ENCODE measurements around the gene SEPTIN6. TPM values are rescaled to one million over a fixed set of nuclear protein-coding genes. Genes with fewer than 3 reads are reported as not detected.

SEPTIN6 gene
- total RNA-seq, 2 donors from 2014 or later: 11.5 to 18.7 TPM

GRCh38 chrX:119677654-119677981 lies 15.3 kb downstream of the SEPTIN6 start:
- H3K36me3 Mint-ChIP-seq (ENCODE audit: low read depth): no peaks in the 10 kb centered on the region
- no peak overlapping the region for H3K4me3 Mint-ChIP-seq
- no peak overlapping the region for H3K9ac ChIP-seq (ENCODE audit: extremely low read depth, low read length, poor library complexity, severe bottlenecking)
- H3K27me3 ChIP-seq (ENCODE audit: control insufficient read depth, insufficient read depth, low read length, poor library complexity, severe bottlenecking): no peaks in the 10 kb centered on the region
- no peak overlapping the region for H3K4me3 ChIP-seq (ENCODE audit: low read length)
- no peak for TF ChIP-seq CTCF (conservative IDR thresholded peaks at IDR 0.05)
- no peak for DNase-seq
- H3K9me3 ChIP-seq (ENCODE audit: control insufficient read depth, low read length): no peaks in the 10 kb centered on the region
- H3K4me1 ChIP-seq (ENCODE audit: control insufficient read depth, insufficient read depth, low read length): peaks cover 4% of the 10 kb centered on the region
- H3K27ac ChIP-seq (ENCODE audit: low read depth, low read length): no peak overlapping the region
- peaks cover 9% of the 10 kb centered on the region for H3K4me1 Mint-ChIP-seq
- no peak overlapping the region for H3K27ac Mint-ChIP-seq
- WGBS, 2 experiments (ENCODE audit: insufficient coverage in 1 of 2, insufficient read length in 1 of 2): 80 to 97% methylated on average over 2 to 5 of the region's 6 CpGs
- H3K36me3 ChIP-seq (ENCODE audit: control insufficient read depth, insufficient read depth, low read length): no peaks in the 10 kb centered on the region
- H3K9me3 Mint-ChIP-seq: peaks cover 55% of the 10 kb centered on the region
- no peaks in the 10 kb centered on the region for H3K27me3 Mint-ChIP-seq (ENCODE audit: insufficient read depth)

GRCh38 chrX:119676949-119677653 lies 15.9 kb downstream of the SEPTIN6 start:
- Histone ChIP-seq H3K27me3 (ENCODE audit: control insufficient read depth, insufficient read depth, low read length, poor library complexity, severe bottlenecking) (no peaks in the 10 kb centered on the region), H3K9me3 (ENCODE audit: control insufficient read depth, low read length) (no peaks in the 10 kb centered on the region), H3K4me3 (ENCODE audit: low read length) (no peak overlapping the region), H3K27ac (ENCODE audit: low read depth, low read length) (no peak overlapping the region), H3K4me1 (ENCODE audit: control insufficient read depth, insufficient read depth, low read length) (peaks cover 4% of the 10 kb centered on the region), H3K36me3 (ENCODE audit: control insufficient read depth, insufficient read depth, low read length) (no peaks in the 10 kb centered on the region), H3K9ac (ENCODE audit: extremely low read depth, low read length, poor library complexity, severe bottlenecking) (no peak overlapping the region)
- WGBS, 2 experiments (ENCODE audit: insufficient coverage in 1 of 2, insufficient read length in 1 of 2): 75 to 100% methylated on average over 1 to 7 of the region's 8 CpGs
- H3K4me1 Mint-ChIP-seq: peaks cover 9% of the 10 kb centered on the region
- H3K9me3 Mint-ChIP-seq: peaks cover 57% of the 10 kb centered on the region
- H3K27ac Mint-ChIP-seq: no peak overlapping the region
- no peaks in the 10 kb centered on the region for H3K27me3 Mint-ChIP-seq (ENCODE audit: insufficient read depth)
- DNase-seq: no peak
- H3K4me3 Mint-ChIP-seq: no peak overlapping the region
- no peaks in the 10 kb centered on the region for H3K36me3 Mint-ChIP-seq (ENCODE audit: low read depth)
- TF ChIP-seq CTCF (conservative IDR thresholded peaks at IDR 0.05): no peak

- no peak for TF ChIP-seq CTCF (conservative IDR thresholded peaks at IDR 0.05)
- Histone ChIP-seq H3K27ac (ENCODE audit: low read depth, low read length) (no peak overlapping the region), H3K9ac (ENCODE audit: extremely low read depth, low read length, poor library complexity, severe bottlenecking) (no peak overlapping the region), H3K9me3 (ENCODE audit: control insufficient read depth, low read length) (no peaks in the 10 kb centered on the region), H3K4me1 (ENCODE audit: control insufficient read depth, insufficient read depth, low read length) (peaks cover 4% of the 10 kb centered on the region), H3K4me3 (ENCODE audit: low read length) (no peak overlapping the region), H3K27me3 (ENCODE audit: control insufficient read depth, insufficient read depth, low read length, poor library complexity, severe bottlenecking) (no peaks in the 10 kb centered on the region), H3K36me3 (ENCODE audit: control insufficient read depth, insufficient read depth, low read length) (no peaks in the 10 kb centered on the region)
- H3K36me3 Mint-ChIP-seq (ENCODE audit: low read depth): no peaks in the 10 kb centered on the region
- H3K9me3 Mint-ChIP-seq: peaks cover 66% of the 10 kb centered on the region
- peaks cover 4% of the 10 kb centered on the region for H3K4me1 Mint-ChIP-seq
- no peak for DNase-seq
- H3K4me3 Mint-ChIP-seq: no peak overlapping the region
- WGBS, 2 experiments (ENCODE audit: insufficient coverage in 1 of 2, insufficient read length in 1 of 2): 89 to 97% methylated on average over 3 to 8 of the region's 8 CpGs
- no peak overlapping the region for H3K27ac Mint-ChIP-seq
- no peaks in the 10 kb centered on the region for H3K27me3 Mint-ChIP-seq (ENCODE audit: insufficient read depth)
Measured at GRCh38 chrX:119673336-119673735, 19.6 kb downstream of the SEPTIN6 start.
